Measurements from ENCODE around the gene LGALS7. TPM values are rescaled to one million over a fixed set of nuclear protein-coding genes. Genes with fewer than 3 reads are reported as not detected.

Gene LGALS7
- polyA plus RNA-seq, 1 of the 3 experiments (the other 2 are of a cell fraction), result not detected

DNA sequence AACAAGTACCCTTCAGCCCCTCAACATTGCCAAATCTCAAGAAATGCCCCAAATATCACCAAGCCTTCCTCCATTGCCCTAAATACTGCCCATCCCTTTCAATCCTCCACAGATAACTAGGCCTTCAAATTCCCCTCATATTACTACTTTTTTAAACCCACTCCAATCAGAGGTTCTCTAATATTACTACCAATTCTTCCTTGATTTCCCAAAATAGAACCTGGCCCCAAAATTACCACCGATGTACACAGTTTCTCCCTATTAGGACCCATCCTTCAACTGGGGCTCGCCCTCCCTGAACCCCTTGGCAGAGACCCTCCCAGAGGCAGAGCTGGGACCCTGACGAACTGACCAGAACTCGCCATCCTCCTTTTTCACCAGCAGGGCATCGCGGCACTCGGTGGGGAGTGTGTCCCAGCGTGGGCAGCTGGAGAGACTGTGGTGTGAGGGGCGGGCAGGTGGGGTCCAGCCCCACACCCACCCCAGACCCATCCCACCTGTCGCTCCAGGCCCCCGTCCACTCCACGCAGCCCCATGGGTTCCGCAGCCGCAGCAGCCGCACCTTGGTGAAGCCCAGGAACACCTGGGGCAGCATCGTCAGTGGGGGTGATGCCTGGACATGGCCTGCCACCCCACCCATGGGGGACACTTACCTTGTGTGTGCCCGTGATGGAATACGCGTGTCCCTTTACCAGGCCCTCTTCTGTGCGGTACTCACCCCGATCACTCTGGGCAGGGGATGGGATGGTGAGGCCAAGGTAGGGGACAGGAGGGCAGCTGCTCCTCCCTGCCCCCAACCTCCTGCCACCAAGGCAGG, 35.2 kb downstream of the LGALS7 start:
- no peaks in the 10 kb centered on the region for H3K9me2 ChIP-seq
- H2AFZ ChIP-seq (ENCODE audit: low read depth), result no peak overlapping the region
- no peak for DNase-seq
- peaks cover 7 to 12% of the 10 kb centered on the region in 2 experiments; a peak in 3 of 4 replicates for H3K4me1 ChIP-seq (ENCODE audit: control insufficient read depth in 1 of 2, insufficient read depth in 2 of 2, low read depth in 1 of 2, low read length in 1 of 2)
- no peak overlapping the region for H3K9ac ChIP-seq
- peaks cover 21% of the 10 kb centered on the region for H3F3A ChIP-seq (replicated peaks; ENCODE audit: insufficient read depth)
- H4K20me1 ChIP-seq (ENCODE audit: insufficient read depth), result peaks cover 4% of the 10 kb centered on the region; the same call in 1 of the 2 replicates
- no peak overlapping the region for H3K4me2 ChIP-seq
- no peaks in the 10 kb centered on the region for H3K27me3 ChIP-seq (ENCODE audit: insufficient read depth)
- TF ChIP-seq MEF2A (IDR thresholded peaks at IDR 0.05; ENCODE audit: borderline replicate concordance, low read depth), result no peak
- TF ChIP-seq, protein P1, sequence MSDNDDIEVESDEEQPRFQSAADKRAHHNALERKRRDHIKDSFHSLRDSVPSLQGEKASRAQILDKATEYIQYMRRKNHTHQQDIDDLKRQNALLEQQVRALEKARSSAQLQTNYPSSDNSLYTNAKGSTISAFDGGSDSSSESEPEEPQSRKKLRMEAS (IDR thresholded peaks at IDR 0.05; ENCODE audit: low read depth), result no peak
- TF ChIP-seq IRF3 (IDR thresholded peaks at IDR 0.05; ENCODE audit: low read depth, low read length), result no peak
- no peak for TF ChIP-seq RXRA (IDR thresholded peaks at IDR 0.05; ENCODE audit: borderline replicate concordance, low read depth)
- no peak for TF ChIP-seq EP300 (IDR thresholded peaks at IDR 0.05; ENCODE audit: borderline replicate concordance in 1 of 2, low read depth in 1 of 2, low read length in 1 of 2)
- TF ChIP-seq GABPA (IDR thresholded peaks at IDR 0.05; ENCODE audit: low read depth), result no peak
- no peak for TF ChIP-seq ELF1 (IDR thresholded peaks at IDR 0.05)
- no peak for TF ChIP-seq POLR2AphosphoS5 (IDR thresholded peaks at IDR 0.05; ENCODE audit: low read depth, low read length)
- TF ChIP-seq NFIC (IDR thresholded peaks at IDR 0.05; ENCODE audit: borderline replicate concordance), result no peak
- no peak for TF ChIP-seq TAF1 (IDR thresholded peaks at IDR 0.05; ENCODE audit: borderline replicate concordance, low read depth, low read length)
- TF ChIP-seq TEAD4 (IDR thresholded peaks at IDR 0.05; ENCODE audit: borderline replicate concordance, insufficient read depth), result no peak
- TF ChIP-seq NRF1 (IDR thresholded peaks at IDR 0.05; ENCODE audit: low read depth, low read length), result no peak
- no peak for TF ChIP-seq JUND (IDR thresholded peaks at IDR 0.05)
- TF ChIP-seq RFX5 (IDR thresholded peaks at IDR 0.05; ENCODE audit: low read length), result no peak
- no peak for TF ChIP-seq SIN3A (IDR thresholded peaks at IDR 0.05; ENCODE audit: borderline replicate concordance, low read depth, low read length)
- no peak for TF ChIP-seq MXI1 (IDR thresholded peaks at IDR 0.05; ENCODE audit: low read depth, low read length)
- no peak for TF ChIP-seq EZH2phosphoT487 (IDR thresholded peaks at IDR 0.05; ENCODE audit: borderline replicate concordance, low read depth)
- no peak for TF ChIP-seq TCF12 (IDR thresholded peaks at IDR 0.05)
- no peak overlapping the region for H3K4me3 ChIP-seq (ENCODE audit: low read depth in 2 of 2, low read length in 1 of 2)
- no peaks in the 10 kb centered on the region for H3K9me3 ChIP-seq
- 94% methylated on average over 18 of the region's 21 CpGs for WGBS (ENCODE audit: low lambda C conversion rate)
- no peak overlapping the region for H3K27ac ChIP-seq (ENCODE audit: low read depth in 2 of 2, low read length in 1 of 2)
- no peaks in the 10 kb centered on the region for H3K36me3 ChIP-seq (replicated peaks in 1 of 2; ENCODE audit: control insufficient read depth in 1 of 2, insufficient read depth in 2 of 2, low read length in 1 of 2)
- H3K79me2 ChIP-seq (ENCODE audit: insufficient read depth), result no peaks in the 10 kb centered on the region
- ChIA-PET CTCF (interaction anchor here (0.7 to 1.4 kb wide), 3 partner anchors 129 to 149 kb away, joined by 3 read pairs; no protein-coding TSS in a partner anchor), POLR2A (no interaction called here)

Measured in SK-N-SH (cell line).